Islet of Langerhans (tissue), 1 donor: ENCODE results near the gene B3GNT8.
"Not testable (repeated sequence)": the region's sequence is repeated elsewhere in the genome, so short reads cannot be mapped to it uniquely, and the experiment has no call there.

Experiments used
- FAIRE-seq: peaks from one replicate; lab custom pipeline; 2011; peaks lifted over from hg19 to GRCh38; lab: Jason Lieb, UNC

Gene B3GNT8

DNA sequence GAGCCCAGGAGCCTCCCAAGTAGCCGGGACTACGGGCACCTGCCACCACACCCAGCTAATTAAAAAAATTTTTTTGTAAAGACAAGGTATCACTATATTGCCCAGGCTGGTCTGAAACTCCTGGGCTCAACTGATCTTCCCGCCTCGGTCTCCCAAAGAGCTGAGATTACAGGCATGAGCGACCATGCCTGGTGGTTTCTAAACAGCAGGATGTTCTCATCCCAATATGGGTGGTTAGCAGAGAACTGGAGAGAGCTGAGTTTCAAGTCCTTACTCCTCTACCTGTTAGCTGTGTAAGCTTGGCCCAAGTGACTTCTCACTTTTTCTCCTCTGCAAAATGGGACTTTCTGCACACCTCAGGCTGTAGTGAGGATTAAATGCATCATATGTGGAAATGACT, 42.8 kb downstream of the B3GNT8 start:
- FAIRE-seq: no peak

DNA sequence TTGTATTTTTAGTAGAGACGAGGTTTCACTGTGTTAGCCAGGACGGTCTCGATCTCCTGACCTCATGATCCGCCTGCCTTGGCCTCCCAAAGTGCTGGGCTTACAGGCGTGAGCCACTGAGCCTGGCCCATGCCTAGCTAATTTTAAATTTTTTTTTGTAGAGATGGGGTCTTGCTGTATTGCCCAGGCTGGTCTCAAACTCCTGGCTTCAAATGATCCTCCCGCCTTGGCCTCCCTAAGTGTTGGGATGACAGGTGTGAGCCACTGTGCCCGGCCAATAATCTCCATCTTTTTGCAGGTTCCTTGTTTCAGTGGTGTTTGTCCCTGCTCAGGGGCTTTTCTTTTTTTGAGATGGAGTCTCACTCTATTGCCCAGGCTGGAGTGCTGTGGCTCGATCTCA, 45.6 kb downstream of the B3GNT8 start:
- not testable (repeated sequence) for FAIRE-seq

DNA sequence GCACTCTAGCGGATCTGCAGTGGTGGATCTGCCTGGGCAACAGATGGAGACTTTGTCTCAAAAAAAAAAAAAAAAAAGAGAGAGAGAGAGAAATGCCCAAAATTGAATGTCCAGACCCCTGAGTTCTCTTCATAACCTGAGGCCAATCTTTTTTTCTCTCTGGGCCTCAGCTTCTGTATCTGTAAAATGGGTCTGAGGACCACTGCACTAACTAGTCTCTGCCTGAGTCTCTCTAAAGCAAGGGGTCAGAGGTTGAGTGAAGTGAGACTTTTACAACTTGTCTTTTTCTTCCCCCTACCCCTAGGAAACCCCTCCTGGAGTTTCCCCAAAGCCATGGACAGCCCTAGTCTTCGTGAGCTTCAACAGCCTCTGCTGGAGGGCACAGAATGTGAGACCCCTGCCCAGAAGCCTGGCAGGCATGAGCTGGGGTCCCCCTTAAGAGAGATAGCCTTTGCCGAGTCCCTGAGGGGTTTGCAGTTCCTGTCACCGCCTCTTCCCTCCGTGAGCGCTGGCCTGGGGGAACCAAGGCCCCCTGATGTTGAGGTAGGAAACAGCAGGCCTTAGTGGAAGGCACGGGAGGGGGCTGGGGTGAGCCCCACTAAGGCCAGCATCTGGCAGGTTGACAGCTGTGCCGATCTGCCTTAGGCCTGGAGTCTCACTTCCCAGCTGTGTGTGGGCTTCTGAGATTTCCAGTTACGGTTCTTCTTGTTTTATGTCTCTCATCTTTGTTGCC, 49.0 kb downstream of the B3GNT8 start:
- FAIRE-seq: no peak

DNA sequence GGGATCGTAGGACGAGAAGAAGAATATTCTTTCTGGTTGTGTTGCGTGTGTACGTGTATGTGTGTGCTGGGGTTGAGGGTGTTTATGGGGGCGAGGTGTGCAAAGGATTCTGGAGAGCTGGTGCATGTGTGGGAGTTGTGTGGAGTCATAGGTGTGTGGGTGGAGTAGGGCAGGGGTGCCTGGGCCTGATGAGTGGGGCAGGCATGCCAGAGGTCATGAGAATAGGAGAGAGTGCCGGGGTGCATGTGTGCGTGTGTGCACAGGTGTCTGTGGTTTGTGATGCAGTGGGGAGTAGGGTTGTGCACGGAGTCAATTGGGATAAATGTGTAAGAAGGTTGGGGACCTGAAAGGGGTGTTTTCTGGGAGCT, 50.2 kb downstream of the B3GNT8 start:
- no peak for FAIRE-seq

- FAIRE-seq: no peak
Observed at GRCh38 chr19:41376241-41376997, 50.8 kb downstream of the B3GNT8 start, which contains the start of gene TMEM91. Gene TMEM91, plus strand, starts transcription at chr19:41376533. Its CDS starts 1,777 bp downstream, at chr19:41378310.
